Right forelimb (tissue), 1 donor: ENCODE data around the gene HSD17B11.
"Not testable (repeated sequence)": the region's sequence is repeated elsewhere in the genome, so short reads cannot be mapped to it uniquely, and the experiment has no call there.

Experiments
- DNase-seq: peaks from one replicate; pipeline ENCODE4 v3.0.0-alpha.2; 2018

Gene HSD17B11

GRCh38 chr4:87405211-87405820 is 14.3 kb upstream of the HSD17B11 start:
- no peak for DNase-seq

GRCh38 chr4:87403732-87404131 is 12.7 kb upstream of the HSD17B11 start:
- not testable (repeated sequence) for DNase-seq

- DNase-seq, result no peak
These were observed 9.0 kb upstream of the HSD17B11 start for GRCh38 chr4:87399954-87400353.

- DNase-seq, result no peak
These were observed 8.2 kb upstream of the HSD17B11 start for GRCh38 chr4:87399148-87399547.

- not testable (repeated sequence) for DNase-seq
These were observed 4.9 kb upstream of the HSD17B11 start for GRCh38 chr4:87395851-87396250.

- not testable (repeated sequence) for DNase-seq
These were observed 4.1 kb upstream of the HSD17B11 start for GRCh38 chr4:87395073-87395472.

GRCh38 chr4:87392183-87392582 is 1.2 kb upstream of the HSD17B11 start:
- DNase-seq, result no peak

GRCh38 chr4:87391576-87392054 is 627 bp upstream of the HSD17B11 start:
- no peak for DNase-seq

GRCh38 chr4:87390551-87390890 is 467 bp downstream of the HSD17B11 start:
- no peak for DNase-seq

GRCh38 chr4:87390055-87390454 is 933 bp downstream of the HSD17B11 start:
- not testable (repeated sequence) for DNase-seq

GRCh38 chr4:87388901-87389300 is 2.1 kb downstream of the HSD17B11 start:
- DNase-seq, result no peak

GRCh38 chr4:87387237-87387636 is 3.8 kb downstream of the HSD17B11 start:
- no peak for DNase-seq

- not testable (repeated sequence) for DNase-seq
These were observed 6.4 kb downstream of the HSD17B11 start for GRCh38 chr4:87384466-87385132.

GRCh38 chr4:87382931-87383330 is 8.1 kb downstream of the HSD17B11 start:
- DNase-seq, result no peak

- DNase-seq, result no peak
These were observed 8.9 kb downstream of the HSD17B11 start for GRCh38 chr4:87382116-87382515.

GRCh38 chr4:87377816-87378215 is 13.2 kb downstream of the HSD17B11 start:
- no peak for DNase-seq

GRCh38 chr4:87375719-87376291 is 15.2 kb downstream of the HSD17B11 start:
- DNase-seq, result no peak

GRCh38 chr4:87370068-87370467 is 20.9 kb downstream of the HSD17B11 start:
- DNase-seq, result no peak

GRCh38 chr4:87366521-87367162 is 24.3 kb downstream of the HSD17B11 start:
- no peak for DNase-seq

- DNase-seq, result no peak
These were observed 25.6 kb downstream of the HSD17B11 start for GRCh38 chr4:87365348-87365747.

GRCh38 chr4:87363552-87363951 is 27.4 kb downstream of the HSD17B11 start:
- DNase-seq, result no peak

GRCh38 chr4:87360338-87360935 is 30.6 kb downstream of the HSD17B11 start:
- no peak for DNase-seq

GRCh38 chr4:87359258-87359657 is 31.7 kb downstream of the HSD17B11 start:
- no peak for DNase-seq
